Suppressor macrophage treated with lipopolysaccharide for 1 hour (primary cell): ENCODE measurements around the gene PRRT4.
A peak's percentile ranks its signal among the peaks of the same experiment; 100 is the strongest.

Experiments used
- DNase-seq, 3 donors: peaks; one replicate each; pipeline ENCODE4 v3.0.0-alpha.2; 2020 to 2022

Gene PRRT4

GRCh38 chr7:128373606-128374005 lies 12.1 kb upstream of the PRRT4 start:
- DNase-seq = no peak

DNA sequence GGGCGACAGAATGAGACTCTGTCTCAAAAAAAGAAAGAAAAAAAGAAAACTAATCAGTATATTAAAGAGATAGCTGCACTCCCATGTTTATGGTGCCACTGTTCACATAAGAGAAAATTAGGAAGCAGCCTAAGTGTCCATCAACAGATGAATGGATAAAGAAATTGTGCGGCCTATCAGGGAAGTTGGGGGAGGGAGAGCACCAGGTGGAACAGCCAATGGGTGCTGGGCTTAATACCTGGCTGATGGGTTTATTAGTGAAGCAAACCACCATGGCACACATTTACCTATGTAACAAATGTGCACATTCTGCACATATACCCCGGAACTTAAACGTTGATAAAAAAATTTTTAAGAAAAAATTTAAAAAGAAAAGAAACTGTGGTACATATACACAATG lies 9.0 kb upstream of the PRRT4 start:
- no peak for DNase-seq

DNA sequence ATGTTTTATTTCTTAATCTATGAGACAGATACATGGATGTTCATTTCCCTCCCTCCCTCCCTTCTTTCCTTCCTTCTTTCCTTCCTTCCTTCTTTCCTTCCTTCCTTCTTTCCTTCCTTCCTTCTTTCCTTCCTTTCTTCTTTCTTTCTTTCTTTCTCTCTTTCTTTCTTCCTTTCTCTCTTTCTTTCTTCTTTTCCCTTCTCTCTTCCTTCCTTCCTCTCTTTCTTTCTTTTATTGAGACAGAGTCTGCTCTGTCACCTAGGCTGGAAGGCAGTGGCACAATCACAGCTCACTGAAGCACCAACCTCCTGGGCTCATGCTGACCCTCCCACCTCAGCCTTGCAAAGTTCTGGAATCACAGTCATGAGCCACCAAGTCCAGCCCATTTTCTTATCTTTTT lies 5.5 kb upstream of the PRRT4 start:
- no peak for DNase-seq

DNA sequence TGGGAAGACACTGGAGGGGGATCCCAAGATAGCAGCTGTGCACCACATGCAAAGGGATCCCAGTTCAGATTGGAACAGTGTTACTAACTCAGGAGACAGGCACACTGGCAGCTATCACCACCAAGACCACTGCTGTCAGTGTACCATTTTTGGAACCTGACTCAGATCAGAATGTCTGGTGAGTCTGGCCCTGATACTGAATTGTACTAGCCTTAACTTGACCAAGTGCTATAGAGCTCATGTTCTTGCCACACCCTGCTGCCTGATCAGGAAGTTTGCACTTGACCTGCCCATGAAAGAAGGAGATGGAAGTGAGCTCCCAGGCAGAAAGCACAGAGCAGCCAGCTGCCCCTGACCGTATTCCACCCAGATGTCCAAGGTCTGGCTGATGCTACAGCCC lies 4.8 kb upstream of the PRRT4 start:
- no peak for DNase-seq

GRCh38 chr7:128365432-128365831 lies 3.9 kb upstream of the PRRT4 start:
- no peak for DNase-seq

GRCh38 chr7:128364166-128364870 lies 2.8 kb upstream of the PRRT4 start:
- DNase-seq = peak; percentile 44 to 55 (median 49)

- no peak for DNase-seq
These were observed 1.8 kb upstream of the PRRT4 start for GRCh38 chr7:128363261-128363721.

DNA sequence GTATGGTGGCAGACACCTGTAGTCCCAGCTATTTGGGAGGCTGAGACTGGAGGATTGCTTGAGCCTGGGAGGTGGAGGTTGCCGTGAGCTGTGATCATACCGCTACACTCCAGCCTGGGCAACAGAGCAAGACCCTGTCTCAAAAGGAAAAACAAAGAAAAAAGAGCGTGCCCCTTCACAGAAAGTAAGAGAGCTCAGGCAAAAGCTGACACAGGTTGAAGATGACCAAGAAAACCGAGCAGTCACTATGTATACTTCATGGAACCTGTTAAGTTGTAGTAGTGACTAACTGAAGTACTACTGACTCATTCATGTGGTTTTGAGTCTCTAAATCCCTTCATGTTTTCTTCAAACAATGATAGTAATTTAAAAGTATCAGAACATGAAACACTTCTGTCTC lies 1.2 kb upstream of the PRRT4 start:
- DNase-seq = peak in 1 of 3 donors; percentile 37

- no peak for DNase-seq
These were observed 1.2 kb downstream of the PRRT4 start for GRCh38 chr7:128360359-128360678.

- no peak for DNase-seq
These were observed 1.6 kb downstream of the PRRT4 start for GRCh38 chr7:128359939-128360338.

DNA sequence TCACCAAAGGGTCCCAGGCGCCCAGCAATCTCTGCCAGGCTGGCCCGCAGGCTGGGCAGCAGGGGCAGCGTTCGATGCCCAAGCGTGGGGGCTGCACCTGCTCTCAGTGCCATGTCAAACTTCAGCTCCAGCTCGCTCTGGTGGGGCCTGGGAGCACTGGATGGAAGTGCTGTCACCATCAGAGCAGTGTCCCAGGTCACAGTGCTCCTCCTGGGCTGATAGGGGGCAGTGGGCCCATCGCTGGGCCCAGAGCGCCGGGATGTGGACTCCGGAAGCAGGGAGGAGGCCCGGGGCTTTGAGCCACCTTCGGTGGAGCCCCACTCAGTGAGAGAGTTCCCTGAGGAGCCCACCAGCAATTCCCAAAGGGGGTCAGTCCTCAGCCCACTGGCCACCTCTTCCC lies 2.2 kb downstream of the PRRT4 start:
- DNase-seq = no peak

- peak; percentile 42 to 50 (median 49) for DNase-seq
These were observed 3.3 kb downstream of the PRRT4 start for GRCh38 chr7:128358233-128358632.

GRCh38 chr7:128357217-128357613 lies 4.3 kb downstream of the PRRT4 start:
- DNase-seq = no peak

DNA sequence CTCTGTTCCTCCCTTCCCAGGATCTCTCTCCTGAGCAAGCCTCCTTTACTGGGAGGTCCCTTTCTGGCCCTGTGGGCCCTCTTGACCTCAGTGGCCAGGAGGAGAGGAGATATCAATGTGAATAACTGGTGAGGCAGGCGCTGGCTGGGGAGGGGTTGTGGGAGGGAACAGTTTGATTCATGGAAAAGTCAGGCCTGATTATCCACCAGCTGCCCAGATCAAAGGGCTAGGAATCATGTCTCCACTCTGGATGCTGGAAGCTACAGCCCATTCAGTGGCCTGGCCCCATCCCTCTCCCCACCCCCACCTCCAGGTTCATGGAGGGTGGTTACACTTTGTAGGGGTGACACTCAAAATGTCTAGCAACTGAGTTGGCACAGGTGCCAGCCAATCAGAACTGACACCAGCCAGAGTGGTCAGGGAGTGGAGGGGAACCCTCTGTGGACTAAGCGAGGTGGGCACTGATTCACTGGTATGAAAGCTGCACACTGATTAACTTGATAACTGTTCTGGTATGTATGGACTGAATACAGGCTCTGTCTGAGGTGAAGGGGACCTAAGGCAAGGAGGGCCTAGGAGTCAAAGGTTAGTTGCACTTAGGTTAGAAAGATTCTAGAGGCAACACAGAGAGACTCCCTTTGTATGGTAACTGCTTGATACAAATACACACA lies 4.8 kb downstream of the PRRT4 start:
- no peak for DNase-seq

- no peak for DNase-seq
These were observed 7.9 kb downstream of the PRRT4 start for GRCh38 chr7:128353610-128354009.

GRCh38 chr7:128353189-128353588 lies 8.3 kb downstream of the PRRT4 start:
- no peak for DNase-seq

GRCh38 chr7:128352636-128353035 lies 8.9 kb downstream of the PRRT4 start:
- DNase-seq = no peak

- DNase-seq = peak; percentile 78 to 87 (median 78)
These were observed 9.3 kb downstream of the PRRT4 start for GRCh38 chr7:128352153-128352537.

GRCh38 chr7:128351296-128352152 lies 10.0 kb downstream of the PRRT4 start:
- peak in 1 of 3 donors; percentile 34 for DNase-seq

- DNase-seq = no peak
These were observed 10.7 kb downstream of the PRRT4 start for GRCh38 chr7:128350708-128351295.

- DNase-seq = no peak
These were observed 12.0 kb downstream of the PRRT4 start for GRCh38 chr7:128349466-128349825.

- DNase-seq = peak; percentile 80 to 82 (median 81)
These were observed 13.8 kb downstream of the PRRT4 start for GRCh38 chr7:128347647-128348097.

GRCh38 chr7:128344431-128344774 lies 17.1 kb downstream of the PRRT4 start:
- no peak for DNase-seq
